Fibroblast of skin of right biceps (primary cell): ENCODE results near the gene TBXAS1.

ENCODE experiments used
- DNase-seq: peaks from one replicate; pipeline ENCODE4 v3.0.0-alpha.2; 2013

Gene TBXAS1

DNA sequence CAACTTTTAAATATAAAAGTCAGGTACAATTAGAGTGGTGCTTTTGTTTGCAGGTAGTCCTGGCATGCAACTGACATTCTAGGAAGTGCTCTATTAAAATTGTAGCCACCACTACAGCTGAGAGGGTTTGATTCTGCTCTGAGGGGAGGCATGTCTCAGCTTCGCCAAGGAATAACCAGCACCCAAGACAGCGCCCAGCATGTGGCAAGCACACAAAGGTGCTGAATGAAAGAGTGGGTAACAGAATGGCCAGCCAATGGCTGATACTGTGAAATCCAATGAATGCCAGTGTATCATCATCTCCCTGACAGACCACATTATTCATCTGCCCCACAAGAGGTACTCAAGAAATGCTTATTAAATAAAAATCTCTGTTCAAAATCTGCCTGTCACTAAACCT is 226.8 kb downstream of the TBXAS1 start:
- DNase-seq = no peak

DNA sequence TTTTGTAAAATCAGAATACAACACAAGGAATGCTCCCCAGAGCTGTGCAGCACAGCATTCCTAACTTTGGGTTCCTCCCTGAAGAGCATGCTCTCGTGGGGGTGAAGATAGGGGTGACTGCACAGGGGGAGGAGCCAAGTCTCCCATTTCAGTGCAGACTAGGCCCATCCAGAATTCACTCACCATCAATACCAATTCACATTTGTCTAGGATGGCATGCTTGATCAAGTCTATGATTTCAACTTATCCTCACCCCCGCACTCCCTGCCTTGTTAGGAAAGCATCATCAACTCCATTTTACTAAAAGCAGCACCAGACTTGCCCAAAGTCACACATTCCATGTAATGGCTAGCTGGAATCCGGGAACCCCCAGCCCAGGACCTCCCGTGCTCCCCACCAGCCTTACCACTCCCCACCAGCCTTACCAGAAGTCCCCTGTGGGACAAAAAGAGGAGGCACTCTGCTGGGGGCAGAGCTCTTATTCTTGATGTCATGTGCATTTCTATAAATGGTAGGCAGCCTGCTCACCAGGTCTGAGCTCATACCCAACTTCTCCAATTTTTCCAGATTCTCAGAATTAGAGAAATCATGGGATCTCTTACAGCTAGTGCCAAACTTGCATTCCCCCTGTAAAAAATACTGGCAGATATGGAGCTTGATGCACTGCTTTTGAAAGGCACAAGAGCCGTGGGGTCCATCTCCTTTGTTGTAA is 227.5 kb downstream of the TBXAS1 start:
- DNase-seq = no peak

DNA sequence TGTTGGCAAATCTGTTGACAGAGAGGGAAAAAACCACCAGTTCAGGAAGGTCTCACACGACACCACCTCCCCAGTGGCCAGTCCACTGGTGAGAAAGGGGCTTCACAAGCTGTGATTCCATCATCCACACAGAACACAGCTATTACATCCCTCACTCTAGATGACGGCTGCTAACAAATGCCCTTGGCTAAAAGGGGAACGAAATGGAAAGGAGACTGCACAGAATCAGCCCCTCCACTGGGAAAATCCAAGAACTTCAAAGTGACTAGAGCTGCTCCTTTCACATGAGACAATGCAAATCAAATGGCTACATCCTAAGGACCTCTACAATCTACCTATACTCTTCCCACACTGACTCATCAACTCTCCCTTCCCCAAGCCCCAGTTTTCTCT is 228.1 kb downstream of the TBXAS1 start:
- DNase-seq = no peak

DNA sequence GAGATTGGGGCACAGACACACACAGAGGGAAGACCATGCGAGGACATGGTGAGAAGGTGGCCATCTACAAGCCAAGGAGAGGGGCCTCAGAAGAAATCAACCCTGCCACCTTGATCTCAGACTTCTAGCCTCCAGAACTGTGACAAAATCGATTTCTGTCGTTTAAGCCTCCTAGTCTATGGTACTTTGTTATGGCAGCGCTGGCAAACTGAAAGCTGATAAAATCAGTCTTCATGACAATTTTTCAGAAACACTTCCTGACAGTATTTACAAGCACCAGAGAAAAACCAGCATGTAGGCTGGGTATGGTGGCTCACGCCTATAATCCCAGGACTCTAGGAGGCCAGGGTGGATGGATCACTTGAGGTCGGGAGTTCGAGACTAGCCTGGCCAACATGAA is 229.5 kb downstream of the TBXAS1 start:
- DNase-seq = no peak

DNA sequence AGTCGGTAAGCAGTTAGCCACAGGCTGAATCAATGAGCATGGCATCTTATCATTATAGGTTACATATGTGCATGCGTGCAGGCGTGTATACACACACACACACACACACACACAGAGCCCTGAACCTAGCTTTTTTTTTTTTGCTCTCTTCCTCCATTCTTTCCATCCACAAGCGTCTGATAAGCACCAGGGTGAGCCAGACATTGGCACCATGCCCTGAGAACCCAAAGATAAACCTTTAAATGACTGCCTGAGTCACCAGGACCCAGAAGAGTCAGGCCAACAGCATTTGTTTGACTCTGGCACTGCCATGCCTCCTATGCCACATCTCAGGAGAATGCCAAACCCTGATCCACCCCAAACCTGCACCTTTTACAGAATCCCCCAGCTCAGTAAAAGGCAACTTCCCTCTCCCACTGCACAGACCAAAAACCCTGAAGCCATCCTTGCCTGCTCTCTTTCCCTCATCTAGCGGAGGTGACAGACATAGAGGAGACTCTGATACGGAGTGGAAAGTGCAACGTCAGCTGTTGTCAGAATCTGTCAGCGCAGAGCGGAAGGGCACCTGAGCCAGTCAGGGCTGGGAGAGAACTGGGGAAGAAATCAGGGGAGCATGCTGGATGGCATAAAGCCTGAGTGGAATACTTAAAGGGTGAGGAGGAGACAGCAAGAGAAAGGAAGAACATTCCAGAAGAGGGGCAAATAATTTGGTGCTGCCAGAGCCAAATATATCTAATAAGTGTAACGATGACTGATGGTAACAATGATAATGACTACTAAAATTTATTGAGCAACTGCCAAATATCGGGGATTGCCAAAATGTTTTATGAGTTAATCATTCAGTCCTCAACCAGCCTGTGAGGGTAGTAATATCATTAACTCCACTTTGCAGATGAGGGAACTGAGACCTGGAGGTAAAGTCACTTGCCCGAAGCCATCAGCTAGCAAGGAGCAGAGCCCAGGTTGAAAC is 230.5 kb downstream of the TBXAS1 start:
- peak; percentile 95 for DNase-seq

DNA sequence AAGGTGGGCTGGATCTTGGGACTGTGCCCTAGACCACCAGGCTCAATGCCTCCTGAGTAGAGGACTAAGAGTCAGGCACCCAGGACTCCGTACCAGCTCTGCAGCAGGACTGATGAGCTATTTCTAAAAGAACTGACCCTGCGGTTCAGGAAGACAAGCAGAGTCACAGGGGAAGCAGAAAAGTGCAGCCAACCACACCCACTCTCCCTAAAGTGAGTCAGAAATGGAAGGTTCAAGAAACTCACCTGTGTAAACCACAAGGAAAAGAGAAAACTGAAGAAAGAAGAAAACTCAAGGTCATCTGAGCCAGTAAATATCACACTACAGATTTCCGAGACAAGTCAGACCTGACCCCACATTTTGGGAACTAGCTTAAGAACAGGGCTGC is 231.2 kb downstream of the TBXAS1 start:
- no peak for DNase-seq

DNA sequence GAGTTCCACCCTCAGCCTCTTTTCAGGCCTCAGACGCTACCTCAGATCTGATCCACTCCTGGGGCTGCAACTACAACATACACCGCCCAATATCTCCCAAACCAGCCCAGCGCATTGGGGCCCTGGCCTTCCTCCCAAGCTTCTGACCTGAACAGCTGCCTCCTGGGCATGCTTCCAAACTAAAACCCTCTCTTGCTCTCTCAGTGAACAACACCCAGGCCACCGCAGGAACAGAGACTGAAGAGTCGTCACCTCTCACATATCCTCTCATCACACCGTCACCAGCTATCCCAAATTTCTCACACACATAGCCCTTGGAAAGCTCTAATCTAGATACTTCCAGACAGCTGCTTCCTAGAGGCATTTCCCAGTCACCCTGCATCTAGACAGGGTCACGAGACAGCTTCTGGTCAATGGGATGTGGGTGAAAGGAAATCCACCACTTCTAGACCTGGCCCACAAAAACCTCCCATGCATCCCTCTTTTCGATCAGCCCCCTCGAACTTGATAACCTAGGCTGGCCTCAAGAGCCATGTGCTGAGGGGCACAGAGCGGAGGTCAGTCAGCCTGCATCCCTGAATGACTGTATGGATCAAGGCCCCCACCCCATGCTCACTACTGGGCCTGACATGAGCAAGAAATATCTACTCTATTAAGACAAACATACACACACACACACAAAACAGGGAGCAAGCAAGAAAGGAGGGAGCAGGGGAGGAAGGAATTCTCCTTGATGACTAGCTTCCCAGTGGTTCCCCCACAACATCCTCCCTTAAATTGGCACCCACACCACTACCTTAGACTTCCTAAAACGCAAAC is 231.9 kb downstream of the TBXAS1 start:
- peak; percentile 35 for DNase-seq

DNA sequence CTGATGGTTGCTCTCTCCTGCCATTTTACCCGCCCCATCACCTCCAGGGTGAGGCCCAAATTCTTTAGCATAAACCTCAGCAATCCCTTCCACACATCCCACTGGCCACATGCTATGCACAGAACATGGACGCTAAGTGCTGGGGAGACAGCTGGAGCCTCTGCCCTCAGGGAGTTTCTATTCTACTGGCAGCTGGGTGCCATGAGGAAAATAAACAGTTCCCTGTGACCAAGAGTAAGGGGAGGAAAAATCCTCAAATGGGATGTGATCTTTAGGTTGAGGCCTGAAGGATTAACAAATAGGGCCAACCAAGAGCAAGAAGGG is 232.5 kb downstream of the TBXAS1 start:
- DNase-seq = no peak

DNA sequence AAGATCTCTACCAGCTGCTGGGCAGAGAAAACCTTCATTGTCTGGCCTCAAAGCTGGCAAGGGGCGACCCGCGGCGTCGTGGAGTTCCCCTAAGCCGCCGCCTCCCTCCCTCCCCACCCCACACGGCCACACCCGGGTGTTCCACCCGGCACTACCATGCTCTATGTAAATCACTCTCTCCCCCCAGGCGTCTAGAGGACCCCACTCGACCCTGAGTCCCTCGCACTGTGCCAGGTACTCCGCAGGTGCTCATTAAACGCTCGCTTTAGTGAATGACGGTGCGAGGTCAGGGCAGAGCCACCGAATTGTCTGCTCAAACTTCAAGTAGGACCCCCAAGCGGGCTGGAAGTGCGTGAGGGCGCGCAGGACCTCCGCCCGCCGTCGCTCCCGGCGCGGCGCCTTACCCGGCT is 233.1 kb downstream of the TBXAS1 start:
- DNase-seq = no peak

DNA sequence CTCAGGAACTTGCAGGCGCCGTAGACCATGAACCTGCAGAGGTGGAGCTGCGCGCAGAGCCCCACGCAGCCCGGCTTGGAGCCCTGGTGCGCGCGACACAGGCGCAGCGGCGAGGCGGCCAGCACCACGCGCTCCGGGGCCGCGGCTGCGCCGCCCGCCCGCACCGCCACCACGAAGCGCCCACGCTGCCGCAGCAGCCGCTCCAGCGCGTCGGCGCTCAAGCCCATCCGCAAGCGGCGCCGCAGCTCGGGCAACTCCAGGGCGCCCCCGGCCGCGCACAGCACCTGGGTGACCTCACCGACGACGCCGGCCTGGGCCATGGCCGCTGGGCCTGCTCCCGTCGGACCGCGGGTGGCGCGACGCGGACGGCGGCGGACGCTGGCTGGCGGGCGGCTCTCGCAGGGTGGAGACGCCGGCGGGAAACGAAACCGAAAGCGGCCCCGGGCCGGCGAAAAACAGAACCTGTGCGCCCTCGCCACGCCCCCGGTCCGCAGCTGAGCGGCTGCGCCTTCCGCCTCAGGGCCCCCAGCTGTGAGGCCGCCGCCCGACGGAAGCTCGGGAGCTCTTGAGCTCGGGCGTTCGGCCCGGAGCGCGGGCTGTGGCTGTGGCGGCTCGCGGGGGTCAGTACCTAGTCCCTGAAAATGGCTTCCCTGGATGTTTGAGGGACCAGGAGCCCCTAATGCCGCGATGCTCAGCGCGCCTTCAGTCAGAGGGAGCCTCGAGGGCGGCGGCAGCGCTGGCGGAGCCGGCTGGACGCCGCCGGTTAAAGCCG is 233.7 kb downstream of the TBXAS1 start, which contains the start of gene PARP12:
PARP12 (minus strand) TSS at position 424 of the 772 bp plus-strand sequence; CDS start at position 320, 104 bp downstream.
- DNase-seq = peak; percentile 82

DNA sequence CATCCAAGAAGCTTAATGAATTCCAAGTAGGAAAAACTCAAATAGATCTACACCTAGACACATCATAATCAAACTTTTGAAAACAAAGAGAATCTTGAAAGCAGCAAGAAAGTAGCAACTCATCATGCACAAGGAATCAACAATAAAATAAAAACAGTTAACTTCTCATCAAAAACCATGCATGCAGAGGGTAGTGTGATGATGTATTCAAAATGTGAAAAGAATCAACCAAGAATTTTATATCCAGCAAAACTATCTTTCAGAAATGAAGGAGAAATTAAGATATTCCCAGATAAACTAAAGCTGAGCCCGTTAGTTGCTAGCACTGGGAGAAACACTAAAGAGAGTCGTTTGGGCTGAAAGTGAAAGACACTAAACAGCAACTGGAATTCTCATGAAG is 238.0 kb downstream of the TBXAS1 start:
- DNase-seq = no peak

DNA sequence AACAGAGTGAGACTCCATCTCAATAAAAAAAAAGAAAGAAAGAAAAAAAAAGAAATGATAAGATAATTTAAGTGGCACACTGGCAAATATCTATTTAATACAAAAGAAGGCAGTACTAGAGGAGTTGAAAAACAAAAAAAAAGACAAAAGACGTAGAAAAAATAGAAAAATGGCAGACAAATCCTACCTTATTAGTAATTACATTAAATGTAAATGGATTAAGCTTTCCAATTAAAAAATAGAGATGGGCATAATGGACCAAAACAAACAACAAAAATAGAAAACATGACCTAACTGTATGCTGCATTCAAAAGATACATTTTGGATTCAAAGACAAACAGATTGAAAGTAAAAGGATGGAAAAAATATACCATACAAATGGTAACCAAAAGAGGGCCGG is 239.0 kb downstream of the TBXAS1 start:
- no peak for DNase-seq

DNA sequence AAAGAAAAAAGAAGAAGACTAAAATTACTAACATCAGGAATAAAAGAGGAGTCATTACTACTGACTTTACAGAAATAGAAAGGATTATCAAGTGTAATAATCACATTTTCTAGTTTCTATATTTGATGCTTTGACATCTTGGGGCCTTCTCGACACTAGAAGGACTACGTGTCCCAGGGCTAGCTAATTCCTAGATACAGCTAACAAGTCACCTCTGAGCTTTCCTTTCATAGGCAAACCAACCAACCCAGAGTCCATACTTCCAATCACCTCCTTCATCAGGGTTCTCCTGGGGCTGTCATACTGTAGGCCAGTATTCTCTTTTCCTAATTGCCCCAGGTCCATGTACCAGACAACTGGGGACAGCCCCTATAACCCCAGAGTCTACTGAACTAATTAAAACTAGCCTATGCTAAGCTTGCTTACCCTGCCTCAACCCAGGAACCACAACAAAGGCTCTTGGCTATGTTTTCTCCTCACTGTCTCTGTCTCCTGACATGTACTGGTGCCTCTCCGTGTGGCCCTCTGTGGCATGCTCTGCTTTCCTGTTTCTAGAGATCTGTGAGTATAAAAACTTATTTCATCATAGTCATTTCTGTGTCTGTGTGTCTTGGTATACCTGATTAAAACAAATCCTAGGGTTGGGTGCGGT is 240.4 kb downstream of the TBXAS1 start:
- no peak for DNase-seq
